Epithelial cell of proximal tubule (primary cell): ENCODE measurements around the gene WDR3. TPM values are rescaled to one million over a fixed set of nuclear protein-coding genes. Genes with fewer than 3 reads are reported as not detected.

Source experiments
- DNase-seq: peaks from one replicate; pipeline ENCODE4 v3.0.0-alpha.2; 2011; ENCODE audit warnings: low read depth
- H3K4me3 ChIP-seq: 2 replicates; pipeline ENCODE4 v1.5.1; 2011; ENCODE audit warnings: low read depth, mild to moderate bottlenecking, low read length
- total RNA-seq: library from RNA; depleted of rRNA; stranded (reverse); fragments of >200 nt; gene quantifications from 2 replicates; pipeline ENCODE4 v1.2.3, GENCODE V29; 2015
- TF ChIP-seq, protein P1 (sequence below): conservative IDR thresholded peaks from 2 replicates; pipeline ENCODE4 v1.5.1; 2012; ENCODE audit warnings: low read depth, mild to moderate bottlenecking, low read length

Gene WDR3
- total RNA-seq, 1 donor from 2014 or later: 16.9 TPM

DNA sequence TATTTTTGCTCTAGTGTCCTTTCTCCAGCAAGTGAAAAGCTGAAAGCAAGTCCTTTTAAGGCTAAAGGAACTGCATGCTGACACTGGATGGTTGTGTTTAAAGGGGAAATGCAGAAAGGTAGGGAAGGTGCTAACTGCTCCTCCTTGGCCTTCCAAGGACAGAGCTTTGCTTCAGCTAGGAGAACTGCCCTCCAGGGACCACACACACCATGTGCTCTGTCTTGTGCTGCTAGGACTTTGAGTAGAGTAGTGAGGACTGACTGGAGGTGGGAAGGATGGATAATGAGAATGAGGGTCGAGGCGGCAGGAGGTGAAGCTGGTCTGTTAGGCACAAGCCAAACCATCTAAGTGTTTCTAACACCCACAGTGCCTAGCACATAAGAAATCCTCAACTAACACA is 77.9 kb downstream of the WDR3 start:
- DNase-seq: no peak
- TF ChIP-seq, protein P1, sequence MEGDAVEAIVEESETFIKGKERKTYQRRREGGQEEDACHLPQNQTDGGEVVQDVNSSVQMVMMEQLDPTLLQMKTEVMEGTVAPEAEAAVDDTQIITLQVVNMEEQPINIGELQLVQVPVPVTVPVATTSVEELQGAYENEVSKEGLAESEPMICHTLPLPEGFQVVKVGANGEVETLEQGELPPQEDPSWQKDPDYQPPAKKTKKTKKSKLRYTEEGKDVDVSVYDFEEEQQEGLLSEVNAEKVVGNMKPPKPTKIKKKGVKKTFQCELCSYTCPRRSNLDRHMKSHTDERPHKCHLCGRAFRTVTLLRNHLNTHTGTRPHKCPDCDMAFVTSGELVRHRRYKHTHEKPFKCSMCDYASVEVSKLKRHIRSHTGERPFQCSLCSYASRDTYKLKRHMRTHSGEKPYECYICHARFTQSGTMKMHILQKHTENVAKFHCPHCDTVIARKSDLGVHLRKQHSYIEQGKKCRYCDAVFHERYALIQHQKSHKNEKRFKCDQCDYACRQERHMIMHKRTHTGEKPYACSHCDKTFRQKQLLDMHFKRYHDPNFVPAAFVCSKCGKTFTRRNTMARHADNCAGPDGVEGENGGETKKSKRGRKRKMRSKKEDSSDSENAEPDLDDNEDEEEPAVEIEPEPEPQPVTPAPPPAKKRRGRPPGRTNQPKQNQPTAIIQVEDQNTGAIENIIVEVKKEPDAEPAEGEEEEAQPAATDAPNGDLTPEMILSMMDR: no peak
- H3K4me3 ChIP-seq: no peak overlapping the region

DNA sequence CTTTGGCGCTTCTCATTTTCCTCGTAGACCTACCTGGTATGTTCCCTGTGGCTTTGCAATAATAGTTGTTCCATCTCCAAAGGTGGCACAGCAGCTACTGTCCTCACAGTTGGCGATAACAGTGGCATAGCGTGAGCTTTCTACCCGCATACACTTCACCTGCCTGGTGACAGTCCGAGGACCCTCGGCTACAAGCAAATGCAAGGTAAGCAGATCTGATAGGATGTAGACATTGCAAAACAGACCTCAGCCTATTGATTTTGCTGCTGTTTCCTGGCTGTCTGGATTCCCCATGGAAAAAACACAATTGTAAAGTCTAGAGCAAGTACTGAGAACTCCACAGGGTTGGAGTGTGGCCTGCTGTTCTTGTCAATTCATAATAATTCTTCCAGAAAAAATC is 78.5 kb downstream of the WDR3 start:
- TF ChIP-seq, protein P1: no peak
- no peak overlapping the region for H3K4me3 ChIP-seq
- no peak for DNase-seq

DNA sequence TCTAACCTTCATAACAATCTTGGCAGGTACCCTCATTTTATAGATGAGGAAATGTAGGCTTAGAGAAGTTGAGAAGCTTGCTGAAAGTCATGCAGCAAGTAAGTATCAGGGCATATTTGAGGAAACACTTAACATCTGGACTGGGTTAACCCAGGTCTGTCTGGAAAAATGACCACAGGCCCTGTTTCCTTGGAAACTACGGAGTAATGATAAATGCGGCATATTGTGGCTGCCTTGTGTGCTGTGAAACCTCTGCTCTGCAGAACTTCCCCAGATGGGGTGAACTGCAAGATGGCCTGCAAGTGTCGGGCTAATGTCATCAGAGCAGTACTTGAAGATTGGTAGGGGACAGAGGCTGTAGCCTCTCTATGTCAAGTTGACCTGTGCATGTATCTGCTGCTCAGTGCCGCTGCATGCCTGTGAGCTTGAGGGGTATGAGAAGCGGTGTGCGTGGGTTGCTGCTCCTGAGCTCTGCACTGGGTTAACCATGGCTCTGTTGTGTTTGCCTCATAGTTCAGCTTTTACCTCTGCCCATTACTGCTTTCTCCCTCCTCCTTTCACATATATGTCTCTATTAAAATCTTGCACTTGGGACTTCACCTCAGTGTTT is 83.1 kb downstream of the WDR3 start:
- DNase-seq: no peak
- no peak overlapping the region for H3K4me3 ChIP-seq
- TF ChIP-seq, protein P1: no peak

DNA sequence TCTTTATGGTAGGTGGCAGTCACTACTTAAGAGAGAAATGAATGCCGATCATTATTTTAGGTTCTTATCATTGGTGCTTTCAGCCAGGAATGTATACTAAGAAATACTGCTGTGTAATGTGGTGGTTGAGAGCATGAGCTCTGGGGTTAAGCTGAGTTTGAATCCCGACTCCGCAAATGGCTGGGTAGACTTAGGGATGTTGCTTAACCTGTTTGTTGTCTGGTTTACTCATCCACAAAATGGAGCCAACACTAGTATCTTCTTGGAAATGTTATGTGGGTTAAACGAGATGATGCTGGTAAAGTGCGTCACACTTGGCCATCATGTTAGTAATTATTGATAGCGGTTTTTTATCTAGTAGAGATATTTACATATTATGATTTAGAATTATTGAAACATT is 83.8 kb downstream of the WDR3 start:
- TF ChIP-seq, protein P1: no peak
- DNase-seq: no peak
- H3K4me3 ChIP-seq: no peak overlapping the region

DNA sequence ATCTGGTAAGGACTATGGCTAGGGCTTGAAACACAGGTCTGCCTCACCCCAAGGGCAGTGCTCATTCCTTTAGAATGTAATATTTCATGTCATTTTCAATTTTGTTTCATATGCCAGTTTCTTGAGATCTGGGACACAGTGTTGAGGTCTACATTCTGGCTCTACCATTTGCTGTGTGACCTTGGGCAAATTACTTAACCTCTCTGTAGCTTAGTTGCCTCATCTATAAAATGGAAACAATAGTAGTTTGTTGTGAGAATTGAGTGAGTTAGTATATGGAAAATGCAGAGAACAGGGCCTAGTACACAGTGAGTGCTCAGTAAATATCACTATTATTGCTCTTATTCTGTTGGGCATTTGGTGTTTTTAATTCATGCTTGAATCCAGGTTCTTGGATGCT is 84.4 kb downstream of the WDR3 start:
- TF ChIP-seq, protein P1: no peak
- DNase-seq: no peak
- no peak overlapping the region for H3K4me3 ChIP-seq

Other genes with a start within 250 kb of the WDR3 start
- 6.3 and 13.8 TPM in 2 replicates for gene GDAP2, start 118 bp upstream of the WDR3 start, total RNA-seq